Natural killer cell (primary cell): ENCODE results near the gene ERMAP. TPM values are rescaled to one million over a fixed set of nuclear protein-coding genes. Genes with fewer than 3 reads are reported as not detected.
A peak's percentile ranks its signal among the peaks of the same experiment; 100 is the strongest.

Experiments
- ATAC-seq, 3 donors: fragments of 150-1000 bp in 2 of 3; fragments of 200-7000 bp in 1 of 3; cut with Tn5 transposase; 1 replicate in 1 of 3; 2 replicates in 2 of 3; pipeline ENCODE4 v1.10.0; 2021; ENCODE audit warnings: mild to moderate bottlenecking in 2 of 3, moderate library complexity in 2 of 3
- DNase-seq, 2 donors: peaks; one replicate each; pipeline versions ENCODE4 v3.0.0 to v3.0.0-alpha.2; 2013 to 2021; ENCODE audit warnings: mixed read lengths in 1 of 2
- H3K27ac ChIP-seq: one replicate; pipeline ENCODE4 v1.5.1; 2013; ENCODE audit warnings: mild to moderate bottlenecking, low read length
- H3K27me3 ChIP-seq: one replicate; pipeline ENCODE4 v1.6.1; 2013; ENCODE audit warnings: low read length; ENCODE audit not compliant: control insufficient read depth, insufficient read depth
- H3K36me3 ChIP-seq: one replicate; pipeline ENCODE4 v1.6.1; 2013; ENCODE audit warnings: low read length; ENCODE audit not compliant: control insufficient read depth, insufficient read depth
- H3K4me1 ChIP-seq: one replicate; pipeline ENCODE4 v1.6.1; 2013; ENCODE audit warnings: low read length; ENCODE audit not compliant: control insufficient read depth, insufficient read depth
- H3K4me3 ChIP-seq: one replicate; pipeline ENCODE4 v1.5.1; 2013; ENCODE audit warnings: low read length
- H3K9me3 ChIP-seq: one replicate; pipeline ENCODE4 v1.6.1; 2013; ENCODE audit warnings: low read length; ENCODE audit not compliant: control insufficient read depth, insufficient read depth
- H3K27ac Mint-ChIP-seq, 2 donors: one replicate each; pipeline ENCODE4 v1.8.0; 2022; ENCODE audit warnings: mild to moderate bottlenecking in 2 of 2, mixed read lengths in 2 of 2, moderate library complexity in 1 of 2
- H3K27me3 Mint-ChIP-seq, 2 donors: one replicate each; pipeline ENCODE4 v1.8.0; 2022; ENCODE audit warnings: low read depth in 2 of 2, mixed read lengths in 2 of 2
- H3K36me3 Mint-ChIP-seq: one replicate; pipeline ENCODE4 v1.8.0; 2022; ENCODE audit warnings: mixed read lengths
- H3K4me1 Mint-ChIP-seq, 2 donors: one replicate each; pipeline ENCODE4 v1.8.0; 2022; ENCODE audit warnings: mixed read lengths in 2 of 2
- H3K4me3 Mint-ChIP-seq: one replicate; pipeline ENCODE4 v1.8.0; 2022; ENCODE audit warnings: mild to moderate bottlenecking, moderate library complexity, mixed read lengths
- H3K9me3 Mint-ChIP-seq, 2 donors: one replicate each; pipeline ENCODE4 v1.8.0; 2022; ENCODE audit warnings: mixed read lengths in 2 of 2
- WGBS: methylation state at CpG from one replicate; pipeline ENCODE4 v1.1.7; 2013; ENCODE audit warnings: missing lambda C conversion rate; ENCODE audit not compliant: insufficient coverage; 5-methylcytosine and 5-hydroxymethylcytosine counted together
- intact Hi-C: fragments of 100-400 bp; cut with micrococcal nuclease; formaldehyde crosslinking; loops from one replicate; pipeline ENCODE4 v1.14.2; 2022
- total RNA-seq, 4 donors: library from RNA; stranded (reverse); fragments of 120-200 nt in 1 of 4; gene quantifications; one replicate each; pipeline versions ENCODE4 v1.2.3 to v1.2.4, GENCODE V29; 2013 to 2022
- TF ChIP-seq, protein P1 (sequence below): fragments of 200-600 bp; IDR thresholded peaks from one replicate; pipeline ENCODE4 v1.8.0; 2022; ENCODE audit warnings: antibody characterized with exemption

Gene ERMAP
- total RNA-seq, 3 donors from 2014 or later (not counting 1 experiment from before 2014, with no cell fraction given): 7.0 to 7.5 (median 7.5) TPM

DNA sequence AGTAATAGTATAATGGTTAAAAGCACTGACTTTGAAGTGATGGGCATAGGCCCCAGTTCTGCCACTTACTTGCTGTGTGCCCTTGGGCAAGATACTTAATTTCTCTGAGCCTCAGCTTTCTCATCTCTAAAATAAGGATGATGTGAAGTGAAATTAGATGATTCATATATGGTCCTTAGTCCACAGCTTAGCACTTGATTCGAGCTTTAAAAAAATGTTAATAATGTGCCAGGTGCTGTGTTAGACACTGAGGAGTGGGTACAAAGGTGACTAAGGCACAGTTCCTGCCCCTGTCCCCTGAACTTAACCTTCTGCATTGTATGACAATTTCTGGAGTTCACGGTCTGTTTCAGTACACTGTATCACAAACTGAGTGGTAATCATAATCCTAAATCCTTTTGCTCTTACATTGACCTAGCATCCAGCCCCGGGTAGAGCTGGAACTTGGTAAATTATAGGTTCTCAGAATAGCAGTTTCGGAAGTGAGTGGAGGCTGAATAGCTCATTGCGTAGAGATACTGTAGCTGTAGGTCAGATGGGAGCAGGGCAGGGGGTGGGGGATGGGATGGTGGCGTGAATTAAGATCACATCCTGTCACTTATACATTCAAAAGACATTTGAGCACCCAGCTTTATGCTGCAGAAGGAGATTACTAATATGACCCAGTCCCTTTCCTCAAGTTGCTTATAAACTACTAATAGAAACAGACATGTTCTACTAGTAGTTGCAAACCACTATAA lies 31.0 kb downstream of the ERMAP start:
- ATAC-seq: no peak
- Histone ChIP-seq H3K4me3 (no peak overlapping the region), H3K4me1 (peaks cover 14% of the 10 kb centered on the region), H3K27ac (no peak overlapping the region), H3K9me3 (no peaks in the 10 kb centered on the region), H3K36me3 (peaks cover 16% of the 10 kb centered on the region), H3K27me3 (no peaks in the 10 kb centered on the region)
- 68% methylated on average over 5 of the region's 6 CpGs for WGBS
- H3K9me3 Mint-ChIP-seq: no peaks in the 10 kb centered on the region
- TF ChIP-seq, protein P1, sequence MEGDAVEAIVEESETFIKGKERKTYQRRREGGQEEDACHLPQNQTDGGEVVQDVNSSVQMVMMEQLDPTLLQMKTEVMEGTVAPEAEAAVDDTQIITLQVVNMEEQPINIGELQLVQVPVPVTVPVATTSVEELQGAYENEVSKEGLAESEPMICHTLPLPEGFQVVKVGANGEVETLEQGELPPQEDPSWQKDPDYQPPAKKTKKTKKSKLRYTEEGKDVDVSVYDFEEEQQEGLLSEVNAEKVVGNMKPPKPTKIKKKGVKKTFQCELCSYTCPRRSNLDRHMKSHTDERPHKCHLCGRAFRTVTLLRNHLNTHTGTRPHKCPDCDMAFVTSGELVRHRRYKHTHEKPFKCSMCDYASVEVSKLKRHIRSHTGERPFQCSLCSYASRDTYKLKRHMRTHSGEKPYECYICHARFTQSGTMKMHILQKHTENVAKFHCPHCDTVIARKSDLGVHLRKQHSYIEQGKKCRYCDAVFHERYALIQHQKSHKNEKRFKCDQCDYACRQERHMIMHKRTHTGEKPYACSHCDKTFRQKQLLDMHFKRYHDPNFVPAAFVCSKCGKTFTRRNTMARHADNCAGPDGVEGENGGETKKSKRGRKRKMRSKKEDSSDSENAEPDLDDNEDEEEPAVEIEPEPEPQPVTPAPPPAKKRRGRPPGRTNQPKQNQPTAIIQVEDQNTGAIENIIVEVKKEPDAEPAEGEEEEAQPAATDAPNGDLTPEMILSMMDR: no peak
- intact Hi-C loops: no loop called here
- peaks cover 17 to 32% of the 10 kb centered on the region in 2 donors for H3K4me1 Mint-ChIP-seq
- H3K27me3 Mint-ChIP-seq: no peaks in the 10 kb centered on the region
- H3K4me3 Mint-ChIP-seq: peak overlapping the region; percentile 92
- H3K27ac Mint-ChIP-seq: peak overlapping the region; percentile 52 to 91
- no peaks in the 10 kb centered on the region for H3K36me3 Mint-ChIP-seq
- peak in 1 of 2 donors; percentile 10 for DNase-seq

DNA sequence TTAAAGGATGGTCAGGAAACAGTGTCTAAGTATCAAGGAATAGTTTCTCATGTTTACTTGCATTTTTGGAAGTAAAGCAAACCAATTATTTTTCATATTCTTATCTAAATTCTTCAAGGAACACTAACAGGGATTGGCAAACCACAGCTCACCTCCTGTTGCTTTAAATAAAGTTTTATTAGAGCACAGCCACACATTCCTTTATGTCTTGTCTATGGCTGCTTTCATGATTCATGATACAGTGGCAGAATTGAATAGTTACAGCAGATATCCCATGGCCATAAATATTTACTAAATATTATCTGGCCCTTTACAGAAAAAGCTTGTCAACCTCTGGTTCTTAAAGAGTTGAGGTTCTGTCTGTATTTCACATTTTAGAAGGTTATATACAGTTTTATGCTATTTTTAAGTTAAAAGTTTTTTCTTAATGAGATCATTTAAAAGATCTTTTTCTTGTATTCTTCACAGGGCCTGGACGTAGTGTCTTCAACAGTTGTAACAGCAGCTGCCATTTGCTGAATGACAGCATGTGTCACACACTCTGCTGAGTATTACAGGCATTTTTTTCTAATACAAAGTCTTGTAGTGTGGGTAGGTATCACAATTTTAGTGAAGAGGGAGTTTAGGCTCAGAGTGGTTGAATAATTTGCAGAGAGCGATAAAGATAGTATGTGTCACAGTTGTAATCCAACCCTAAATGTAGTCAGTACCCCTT lies 32.1 kb downstream of the ERMAP start:
- ATAC-seq: no peak
- no peak overlapping the region for H3K27ac ChIP-seq
- Mint-ChIP-seq H3K9me3 (no peaks in the 10 kb centered on the region), H3K27me3 (no peaks in the 10 kb centered on the region), H3K27ac (no peak overlapping the region), H3K4me3 (no peak overlapping the region), H3K4me1 (peaks cover 17 to 32% of the 10 kb centered on the region in 2 donors), H3K36me3 (no peaks in the 10 kb centered on the region)
- peaks cover 14% of the 10 kb centered on the region for H3K4me1 ChIP-seq
- DNase-seq: no peak
- WGBS: 100% methylated on average over 2 of the region's 2 CpGs
- H3K36me3 ChIP-seq: peaks cover 16% of the 10 kb centered on the region
- H3K4me3 ChIP-seq: no peak overlapping the region
- H3K9me3 ChIP-seq: no peaks in the 10 kb centered on the region
- intact Hi-C loops: no loop called here
- TF ChIP-seq, protein P1: no peak
- no peaks in the 10 kb centered on the region for H3K27me3 ChIP-seq

DNA sequence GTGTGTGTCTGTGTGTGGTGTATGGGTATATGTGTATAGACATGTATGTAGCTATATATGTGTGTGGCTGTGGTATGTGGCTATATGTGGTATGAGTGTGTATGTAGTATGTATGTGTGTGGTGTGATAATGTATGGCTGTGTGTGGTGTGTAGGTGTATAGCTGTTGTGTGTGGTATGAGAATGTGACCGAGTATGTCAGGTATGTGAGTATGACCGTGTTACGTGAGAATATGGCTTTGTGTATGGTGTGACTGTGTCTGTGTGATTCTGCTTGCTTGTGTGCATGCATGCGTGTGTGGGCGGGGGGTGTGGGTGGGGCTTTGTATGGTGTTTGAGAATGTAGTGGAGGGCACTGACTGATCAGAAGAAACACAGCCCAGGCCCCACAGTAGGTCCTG lies 33.0 kb downstream of the ERMAP start:
- no peak overlapping the region for H3K4me3 Mint-ChIP-seq
- peaks cover 17 to 32% of the 10 kb centered on the region in 2 donors for H3K4me1 Mint-ChIP-seq
- no peaks in the 10 kb centered on the region for H3K27me3 Mint-ChIP-seq
- TF ChIP-seq, protein P1: no peak
- intact Hi-C loops: no loop called here
- Histone ChIP-seq H3K4me1 (peaks cover 14% of the 10 kb centered on the region), H3K36me3 (peaks cover 16% of the 10 kb centered on the region), H3K9me3 (no peaks in the 10 kb centered on the region), H3K27ac (no peak overlapping the region), H3K27me3 (no peaks in the 10 kb centered on the region), H3K4me3 (no peak overlapping the region)
- DNase-seq (no peak), ATAC-seq (no peak)
- H3K9me3 Mint-ChIP-seq: no peaks in the 10 kb centered on the region
- H3K27ac Mint-ChIP-seq: no peak overlapping the region
- no peaks in the 10 kb centered on the region for H3K36me3 Mint-ChIP-seq
- WGBS: 96% methylated on average over 5 of the region's 5 CpGs
